H9 (cell line): ENCODE data around the gene CRACDL. TPM values are rescaled to one million over a fixed set of nuclear protein-coding genes. Genes with fewer than 3 reads are reported as not detected.

Experiments used
- DNase-seq: peaks from one replicate; pipeline ENCODE4 v3.0.0-alpha.2; 2017
- H2AFZ ChIP-seq: one replicate; pipeline ENCODE4 v1.6.1; 2013; ENCODE audit warnings: mild to moderate bottlenecking, low read length, control low read depth, moderate library complexity
- H2AK5ac ChIP-seq: 2 replicates; pipeline ENCODE4 v1.6.1; 2013; ENCODE audit warnings: low read length, control low read depth, mixed read lengths; ENCODE audit not compliant: insufficient read length
- H2BK120ac ChIP-seq: one replicate; pipeline ENCODE4 v1.6.1; 2013; ENCODE audit warnings: low read depth, mild to moderate bottlenecking, low read length, control low read depth, inconsistent platforms; ENCODE audit not compliant: poor library complexity, severe bottlenecking
- H2BK12ac ChIP-seq: 2 replicates; pipeline ENCODE4 v1.6.1; 2013; ENCODE audit warnings: low read length, control low read depth, mixed read lengths, low read depth; ENCODE audit not compliant: insufficient read length
- H2BK15ac ChIP-seq: 2 replicates; pipeline ENCODE4 v1.6.1; 2013; ENCODE audit warnings: low read depth, low read length, control low read depth
- H2BK20ac ChIP-seq: one replicate; pipeline ENCODE4 v1.6.1; 2013; ENCODE audit warnings: low read depth, mild to moderate bottlenecking, low read length, control low read depth, inconsistent platforms; ENCODE audit not compliant: poor library complexity, severe bottlenecking
- H2BK5ac ChIP-seq: 2 replicates; pipeline ENCODE4 v1.6.1; 2013; ENCODE audit warnings: low read length, control low read depth, mixed read lengths; ENCODE audit not compliant: insufficient read length
- H3K14ac ChIP-seq: 2 replicates; pipeline ENCODE4 v1.6.1; 2013; ENCODE audit warnings: low read length, control low read depth; ENCODE audit not compliant: insufficient read depth
- H3K18ac ChIP-seq: 2 replicates; pipeline ENCODE4 v1.6.1; 2013; ENCODE audit warnings: low read depth, mild to moderate bottlenecking, mixed read lengths, low read length, control low read depth; ENCODE audit not compliant: insufficient read length
- H3K23ac ChIP-seq: 2 replicates; pipeline ENCODE4 v1.6.1; 2013; ENCODE audit warnings: low read length, control low read depth, mixed read lengths, low read depth; ENCODE audit not compliant: insufficient read length
- H3K23me2 ChIP-seq: 2 replicates; pipeline ENCODE4 v1.6.1; 2013; ENCODE audit warnings: low read depth, mild to moderate bottlenecking, mixed read lengths, low read length, control low read depth; ENCODE audit not compliant: insufficient read length, poor library complexity, severe bottlenecking
- H3K27ac ChIP-seq: 2 replicates; pipeline ENCODE4 v1.5.1; 2013; ENCODE audit warnings: low read length, control low read depth, mixed read lengths, low read depth; ENCODE audit not compliant: insufficient read length
- H3K27me3 ChIP-seq: 2 replicates; pipeline ENCODE4 v1.6.1; 2013; ENCODE audit warnings: low read length, control low read depth, inconsistent platforms; ENCODE audit not compliant: insufficient read depth
- H3K4ac ChIP-seq: 2 replicates; pipeline ENCODE4 v1.6.1; 2013; ENCODE audit warnings: low read depth, mild to moderate bottlenecking, control low read depth, inconsistent platforms, low read length, moderate library complexity
- H3K4me1 ChIP-seq: 2 replicates; pipeline ENCODE4 v1.6.1; 2013; ENCODE audit warnings: low read length, control low read depth, inconsistent platforms; ENCODE audit not compliant: insufficient read depth
- H3K4me2 ChIP-seq: 2 replicates; pipeline ENCODE4 v1.6.1; 2013; ENCODE audit warnings: low read length, control low read depth, mixed read lengths; ENCODE audit not compliant: insufficient read length, insufficient read depth
- H3K56ac ChIP-seq: 2 replicates; pipeline ENCODE4 v1.6.1; 2013; ENCODE audit warnings: low read depth, mild to moderate bottlenecking, mixed read lengths, low read length, control low read depth; ENCODE audit not compliant: insufficient read length
- H3K79me1 ChIP-seq: 2 replicates; pipeline ENCODE4 v1.6.1; 2013; ENCODE audit warnings: low read depth, mild to moderate bottlenecking, moderate library complexity, low read length, control low read depth, inconsistent platforms; ENCODE audit not compliant: insufficient read depth, poor library complexity, severe bottlenecking
- H3K79me2 ChIP-seq: 2 replicates; pipeline ENCODE4 v1.6.1; 2013; ENCODE audit warnings: low read length, control low read depth, inconsistent platforms; ENCODE audit not compliant: insufficient read depth
- H3K9ac ChIP-seq: 2 replicates; pipeline ENCODE4 v1.6.1; 2013; ENCODE audit warnings: low read length, control low read depth, mixed read lengths; ENCODE audit not compliant: insufficient read length; ENCODE audit errors: extremely low read depth
- H3K9me3 ChIP-seq: one replicate; pipeline ENCODE4 v1.6.1; 2013; ENCODE audit warnings: low read depth, low read length, inconsistent platforms; ENCODE audit not compliant: control insufficient read depth
- H3T11ph ChIP-seq: one replicate; pipeline ENCODE4 v1.6.1; 2013; ENCODE audit warnings: mild to moderate bottlenecking, low read length, control low read depth, inconsistent platforms
- H4K20me1 ChIP-seq: one replicate; pipeline ENCODE4 v1.6.1; 2013; ENCODE audit not compliant: control insufficient read depth, insufficient read length, insufficient read depth
- H4K5ac ChIP-seq: 2 replicates; pipeline ENCODE4 v1.6.1; 2013; ENCODE audit warnings: low read depth, mild to moderate bottlenecking, mixed read lengths, low read length, control low read depth; ENCODE audit not compliant: insufficient read length
- H4K8ac ChIP-seq: replicated peaks from 2 replicates; pipeline ENCODE4 v1.6.1; 2013; ENCODE audit warnings: low read length, control low read depth, mixed read lengths, low read depth; ENCODE audit not compliant: insufficient read length
- H4K91ac ChIP-seq: 2 replicates; pipeline ENCODE4 v1.6.1; 2013; ENCODE audit warnings: low read depth, mild to moderate bottlenecking, moderate library complexity, mixed read lengths, low read length, control low read depth; ENCODE audit not compliant: insufficient read length
- H3K27ac Mint-ChIP-seq, 3 experiments: 2 replicates in 2 of 3; 3 replicates in 1 of 3; pipeline ENCODE4 v1.8.0; 2020 to 2021; ENCODE audit warnings: mixed read lengths in 3 of 3, mild to moderate bottlenecking in 1 of 3, moderate library complexity in 1 of 3
- H3K27me3 Mint-ChIP-seq: 2 replicates; pipeline ENCODE4 v1.8.0; 2021; ENCODE audit warnings: low read depth, mild to moderate bottlenecking, moderate library complexity, mixed read lengths
- H3K36me3 Mint-ChIP-seq, 3 experiments: 2 replicates in 2 of 3; 3 replicates in 1 of 3; pipeline ENCODE4 v1.8.0; 2020 to 2021; ENCODE audit warnings: low read depth in 3 of 3, mixed read lengths in 3 of 3; ENCODE audit not compliant: insufficient read depth in 1 of 3
- H3K4me1 Mint-ChIP-seq, 2 experiments: 2 replicates each; pipeline ENCODE4 v1.8.0; 2020; ENCODE audit warnings: mixed read lengths in 2 of 2
- H3K4me3 Mint-ChIP-seq, 2 experiments: 2 replicates in 1 of 2; 3 replicates in 1 of 2; pipeline ENCODE4 v1.8.0; 2020 to 2021; ENCODE audit warnings: mild to moderate bottlenecking in 2 of 2, mixed read lengths in 2 of 2, moderate library complexity in 1 of 2
- H3K9me3 Mint-ChIP-seq, 2 experiments: 2 replicates in 1 of 2; 3 replicates in 1 of 2; pipeline ENCODE4 v1.8.0; 2020; ENCODE audit warnings: mild to moderate bottlenecking in 2 of 2, mixed read lengths in 2 of 2, moderate library complexity in 1 of 2
- WGBS: extraction: QIAGEN DNeasy Blood & Tissue Kit; methylation state at CpG from one replicate; pipeline ENCODE4 v1.1.7; 2013; ENCODE audit warnings: missing lambda C conversion rate, low lambda C conversion rate, mixed read lengths; ENCODE audit not compliant: insufficient read length; ENCODE audit errors: extremely low coverage; 5-methylcytosine and 5-hydroxymethylcytosine counted together
- total RNA-seq: library from RNA; stranded (reverse); gene quantifications from 2 replicates; pipeline ENCODE4 v1.2.1, GENCODE V29; 2021
- TF ChIP-seq, protein P1 (sequence below): fragments of 200-600 bp; sonication (generic); conservative IDR thresholded peaks from 3 replicates; pipeline ENCODE4 v1.8.0; 2021; ENCODE audit warnings: antibody characterized with exemption, mild to moderate bottlenecking

CRACDL gene
- total RNA-seq, 1 experiment from 2014 or later = 0.48 TPM

DNA sequence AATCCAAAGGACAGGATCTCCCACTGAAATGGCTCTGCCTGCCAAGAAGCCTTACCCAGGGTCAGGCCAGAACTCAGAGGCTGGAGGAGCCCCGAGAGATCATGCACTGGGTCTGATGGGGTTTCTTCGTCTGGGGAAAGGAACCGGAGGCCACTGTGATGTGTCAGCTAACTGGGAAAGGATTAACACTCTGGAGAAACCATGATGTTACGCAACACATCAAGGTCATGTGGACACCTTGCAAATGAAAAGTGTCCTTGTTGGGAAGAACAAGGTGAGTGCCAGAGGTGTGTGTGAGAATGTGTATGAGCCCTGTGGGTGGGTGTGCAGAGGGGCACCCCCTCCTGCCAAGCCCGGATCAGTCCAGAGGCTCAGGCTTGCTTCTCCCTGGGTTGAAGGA lies 86.9 kb downstream of the CRACDL start:
- Histone ChIP-seq H4K20me1 (no peaks in the 10 kb centered on the region), H2BK5ac (no peak overlapping the region), H3K79me1 (no peaks in the 10 kb centered on the region), H4K5ac (no peak overlapping the region), H3K56ac (no peak overlapping the region), H4K8ac (no peak overlapping the region), H2BK15ac (no peak overlapping the region), H3K23ac (no peak overlapping the region), H3K27ac (no peak overlapping the region), H3T11ph (no peak overlapping the region), H3K23me2 (no peaks in the 10 kb centered on the region), H3K9me3 (no peaks in the 10 kb centered on the region), H3K4me2 (no peak overlapping the region), H3K79me2 (no peaks in the 10 kb centered on the region), H3K27me3 (no peaks in the 10 kb centered on the region), H2BK20ac (no peak overlapping the region), H4K91ac (no peak overlapping the region), H2BK12ac (no peak overlapping the region), H2BK120ac (no peak overlapping the region), H3K18ac (no peak overlapping the region), H3K9ac (no peak overlapping the region), H3K4me1 (no peaks in the 10 kb centered on the region), H2AFZ (no peak overlapping the region), H3K4ac (no peak overlapping the region), H3K14ac (no peak overlapping the region), H2AK5ac (no peak overlapping the region)
- Mint-ChIP-seq H3K27ac (no peak overlapping the region), H3K9me3 (no peaks in the 10 kb centered on the region), H3K4me3 (no peak overlapping the region), H3K27me3 (peaks cover 4% of the 10 kb centered on the region), H3K36me3 (no peaks in the 10 kb centered on the region), H3K4me1 (no peaks in the 10 kb centered on the region)
- no CpG with 5 or more reads among the region's 5 CpGs for WGBS
- no peak for DNase-seq
- TF ChIP-seq, protein P1, sequence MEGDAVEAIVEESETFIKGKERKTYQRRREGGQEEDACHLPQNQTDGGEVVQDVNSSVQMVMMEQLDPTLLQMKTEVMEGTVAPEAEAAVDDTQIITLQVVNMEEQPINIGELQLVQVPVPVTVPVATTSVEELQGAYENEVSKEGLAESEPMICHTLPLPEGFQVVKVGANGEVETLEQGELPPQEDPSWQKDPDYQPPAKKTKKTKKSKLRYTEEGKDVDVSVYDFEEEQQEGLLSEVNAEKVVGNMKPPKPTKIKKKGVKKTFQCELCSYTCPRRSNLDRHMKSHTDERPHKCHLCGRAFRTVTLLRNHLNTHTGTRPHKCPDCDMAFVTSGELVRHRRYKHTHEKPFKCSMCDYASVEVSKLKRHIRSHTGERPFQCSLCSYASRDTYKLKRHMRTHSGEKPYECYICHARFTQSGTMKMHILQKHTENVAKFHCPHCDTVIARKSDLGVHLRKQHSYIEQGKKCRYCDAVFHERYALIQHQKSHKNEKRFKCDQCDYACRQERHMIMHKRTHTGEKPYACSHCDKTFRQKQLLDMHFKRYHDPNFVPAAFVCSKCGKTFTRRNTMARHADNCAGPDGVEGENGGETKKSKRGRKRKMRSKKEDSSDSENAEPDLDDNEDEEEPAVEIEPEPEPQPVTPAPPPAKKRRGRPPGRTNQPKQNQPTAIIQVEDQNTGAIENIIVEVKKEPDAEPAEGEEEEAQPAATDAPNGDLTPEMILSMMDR = no peak
